Measurements from ENCODE around the gene TMSB4X. TPM values are rescaled to one million over a fixed set of nuclear protein-coding genes. Genes with fewer than 3 reads are reported as not detected.
"Not testable (repeated sequence)": the region's sequence is repeated elsewhere in the genome, so short reads cannot be mapped to it uniquely, and the experiment has no call there.

TMSB4X gene
- total RNA-seq, 1 donor from 2014 or later: 3,093 TPM

GRCh38 chrX:12961196-12961718, 13.7 kb upstream of the TMSB4X start:
- Mint-ChIP-seq H3K4me1 (ENCODE audit: low read depth) (peaks cover 16% of the 10 kb centered on the region), H3K36me3 (ENCODE audit: low read depth) (no peaks in the 10 kb centered on the region), H3K4me3 (ENCODE audit: unreplicated experiment) (no peak overlapping the region), H3K9me3 (ENCODE audit: low read depth) (no peaks in the 10 kb centered on the region), H3K27me3 (ENCODE audit: low read depth) (no peaks in the 10 kb centered on the region), H3K27ac (ENCODE audit: unreplicated experiment) (no peak overlapping the region)
- TF ChIP-seq, protein P1, sequence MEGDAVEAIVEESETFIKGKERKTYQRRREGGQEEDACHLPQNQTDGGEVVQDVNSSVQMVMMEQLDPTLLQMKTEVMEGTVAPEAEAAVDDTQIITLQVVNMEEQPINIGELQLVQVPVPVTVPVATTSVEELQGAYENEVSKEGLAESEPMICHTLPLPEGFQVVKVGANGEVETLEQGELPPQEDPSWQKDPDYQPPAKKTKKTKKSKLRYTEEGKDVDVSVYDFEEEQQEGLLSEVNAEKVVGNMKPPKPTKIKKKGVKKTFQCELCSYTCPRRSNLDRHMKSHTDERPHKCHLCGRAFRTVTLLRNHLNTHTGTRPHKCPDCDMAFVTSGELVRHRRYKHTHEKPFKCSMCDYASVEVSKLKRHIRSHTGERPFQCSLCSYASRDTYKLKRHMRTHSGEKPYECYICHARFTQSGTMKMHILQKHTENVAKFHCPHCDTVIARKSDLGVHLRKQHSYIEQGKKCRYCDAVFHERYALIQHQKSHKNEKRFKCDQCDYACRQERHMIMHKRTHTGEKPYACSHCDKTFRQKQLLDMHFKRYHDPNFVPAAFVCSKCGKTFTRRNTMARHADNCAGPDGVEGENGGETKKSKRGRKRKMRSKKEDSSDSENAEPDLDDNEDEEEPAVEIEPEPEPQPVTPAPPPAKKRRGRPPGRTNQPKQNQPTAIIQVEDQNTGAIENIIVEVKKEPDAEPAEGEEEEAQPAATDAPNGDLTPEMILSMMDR (IDR thresholded peaks at IDR 0.05): peak; percentile 24
- no peak for DNase-seq (ENCODE audit: low spot score)

- H3K4me1 Mint-ChIP-seq (ENCODE audit: low read depth): peaks cover 11% of the 10 kb centered on the region
- no peak for DNase-seq (ENCODE audit: low spot score)
- H3K27ac Mint-ChIP-seq (ENCODE audit: unreplicated experiment): no peak overlapping the region
- TF ChIP-seq, protein P1 (IDR thresholded peaks at IDR 0.05): no peak
- no peaks in the 10 kb centered on the region for H3K9me3 Mint-ChIP-seq (ENCODE audit: low read depth)
- H3K36me3 Mint-ChIP-seq (ENCODE audit: low read depth): no peaks in the 10 kb centered on the region
- no peak overlapping the region for H3K4me3 Mint-ChIP-seq (ENCODE audit: unreplicated experiment)
- H3K27me3 Mint-ChIP-seq (ENCODE audit: low read depth): no peaks in the 10 kb centered on the region
These were observed 12.8 kb upstream of the TMSB4X start for GRCh38 chrX:12962041-12962504.

- H3K9me3 Mint-ChIP-seq (ENCODE audit: low read depth); H3K27me3 Mint-ChIP-seq (ENCODE audit: low read depth); DNase-seq (ENCODE audit: low spot score); H3K27ac Mint-ChIP-seq (ENCODE audit: unreplicated experiment); H3K4me1 Mint-ChIP-seq (ENCODE audit: low read depth); H3K4me3 Mint-ChIP-seq (ENCODE audit: unreplicated experiment); H3K36me3 Mint-ChIP-seq (ENCODE audit: low read depth): not testable (repeated sequence)
These were observed 11.6 kb upstream of the TMSB4X start for GRCh38 chrX:12963210-12963850.

- no peak overlapping the region for H3K4me3 Mint-ChIP-seq (ENCODE audit: unreplicated experiment)
- peak overlapping the region; percentile 28 for H3K27ac Mint-ChIP-seq (ENCODE audit: unreplicated experiment)
- H3K9me3 Mint-ChIP-seq (ENCODE audit: low read depth): no peaks in the 10 kb centered on the region
- no peaks in the 10 kb centered on the region for H3K27me3 Mint-ChIP-seq (ENCODE audit: low read depth)
- H3K4me1 Mint-ChIP-seq (ENCODE audit: low read depth): peaks cover 7% of the 10 kb centered on the region
- no peaks in the 10 kb centered on the region for H3K36me3 Mint-ChIP-seq (ENCODE audit: low read depth)
- DNase-seq (ENCODE audit: low spot score): no peak
- TF ChIP-seq, protein P1 (IDR thresholded peaks at IDR 0.05): no peak
These were observed 9.6 kb upstream of the TMSB4X start for GRCh38 chrX:12965131-12965940.

DNA sequence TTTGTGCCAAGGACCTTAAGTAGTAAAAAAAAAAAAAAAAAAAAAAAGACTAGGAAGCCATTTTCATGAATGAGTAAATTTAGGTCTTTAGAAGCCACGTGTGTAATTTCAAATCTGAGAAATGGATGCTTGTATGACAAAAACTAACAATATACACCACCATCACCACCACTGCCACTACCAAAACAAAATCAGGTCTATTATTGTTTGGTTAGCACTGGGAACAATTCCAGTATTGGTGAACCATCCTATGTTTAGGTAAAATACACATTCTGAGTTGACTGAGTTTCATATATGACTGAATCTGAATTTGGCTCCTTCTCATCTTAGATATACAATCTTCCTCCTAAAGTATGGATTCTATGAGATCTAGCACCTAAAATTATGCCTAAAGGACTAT, 8.8 kb upstream of the TMSB4X start:
- Mint-ChIP-seq H3K27me3 (ENCODE audit: low read depth) (no peaks in the 10 kb centered on the region), H3K4me1 (ENCODE audit: low read depth) (peaks cover 14% of the 10 kb centered on the region), H3K36me3 (ENCODE audit: low read depth) (no peaks in the 10 kb centered on the region), H3K4me3 (ENCODE audit: unreplicated experiment) (no peak overlapping the region), H3K9me3 (ENCODE audit: low read depth) (no peaks in the 10 kb centered on the region), H3K27ac (ENCODE audit: unreplicated experiment) (no peak overlapping the region)
- DNase-seq (ENCODE audit: low spot score): no peak
- TF ChIP-seq, protein P1 (IDR thresholded peaks at IDR 0.05): no peak
